Thyroid gland (tissue), 4 donors: ENCODE measurements around the gene CBLC.

Experiments
- POLR2A ChIP-seq, 2 donors: fragments of 450-650 bp; IDR thresholded peaks; one replicate each; pipeline ENCODE4 v1.6.1; 2017; ENCODE audit warnings: antibody characterized with exemption in 2 of 2, mild to moderate bottlenecking in 2 of 2, moderate library complexity in 1 of 2
- TF ChIP-seq, protein P1 (sequence below), 6 experiments: fragments of 200-600 bp in 3 of 6; fragments of 450-650 bp in 3 of 6; sonication (generic) in 3 of 6; IDR thresholded peaks; one replicate each; pipeline ENCODE4 v1.5.1; 2016 to 2019; ENCODE audit warnings: antibody characterized with exemption in 6 of 6, mild to moderate bottlenecking in 2 of 6, inconsistent platforms in 1 of 6, moderate library complexity in 1 of 6

DNA sequence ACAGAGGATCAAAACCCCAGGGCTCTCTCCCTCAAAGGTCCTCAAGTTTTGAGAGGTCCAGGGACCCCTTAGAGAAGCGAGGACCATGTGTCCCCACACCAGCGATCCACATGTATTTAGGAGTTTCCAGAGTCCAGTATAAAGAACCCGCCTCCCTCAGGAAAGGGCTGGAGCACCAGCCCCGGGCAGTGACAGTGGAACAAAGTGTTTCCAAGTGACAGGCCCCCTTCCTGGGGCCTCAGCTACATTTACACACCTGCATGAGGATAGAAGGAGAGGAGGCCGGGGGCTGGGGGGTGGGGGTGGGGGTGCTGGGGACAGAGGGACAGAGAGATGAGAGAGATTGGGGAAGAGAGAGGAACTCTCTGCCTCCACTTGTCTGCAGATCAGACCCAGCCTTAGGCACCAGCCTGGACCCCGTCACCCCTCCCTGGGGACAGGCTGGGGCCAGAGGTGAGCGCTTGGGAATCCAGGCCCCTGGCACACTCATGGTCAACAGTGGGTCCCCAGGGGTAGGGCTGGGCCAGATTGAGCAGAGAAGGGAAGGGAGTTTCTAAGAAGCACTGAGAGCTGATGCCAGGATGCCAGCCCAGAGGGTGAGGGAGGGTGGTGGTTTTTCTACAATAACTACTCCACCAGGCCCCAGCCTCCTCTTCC is 32.0 kb downstream of the CBLC start:
- TF ChIP-seq, protein P1, sequence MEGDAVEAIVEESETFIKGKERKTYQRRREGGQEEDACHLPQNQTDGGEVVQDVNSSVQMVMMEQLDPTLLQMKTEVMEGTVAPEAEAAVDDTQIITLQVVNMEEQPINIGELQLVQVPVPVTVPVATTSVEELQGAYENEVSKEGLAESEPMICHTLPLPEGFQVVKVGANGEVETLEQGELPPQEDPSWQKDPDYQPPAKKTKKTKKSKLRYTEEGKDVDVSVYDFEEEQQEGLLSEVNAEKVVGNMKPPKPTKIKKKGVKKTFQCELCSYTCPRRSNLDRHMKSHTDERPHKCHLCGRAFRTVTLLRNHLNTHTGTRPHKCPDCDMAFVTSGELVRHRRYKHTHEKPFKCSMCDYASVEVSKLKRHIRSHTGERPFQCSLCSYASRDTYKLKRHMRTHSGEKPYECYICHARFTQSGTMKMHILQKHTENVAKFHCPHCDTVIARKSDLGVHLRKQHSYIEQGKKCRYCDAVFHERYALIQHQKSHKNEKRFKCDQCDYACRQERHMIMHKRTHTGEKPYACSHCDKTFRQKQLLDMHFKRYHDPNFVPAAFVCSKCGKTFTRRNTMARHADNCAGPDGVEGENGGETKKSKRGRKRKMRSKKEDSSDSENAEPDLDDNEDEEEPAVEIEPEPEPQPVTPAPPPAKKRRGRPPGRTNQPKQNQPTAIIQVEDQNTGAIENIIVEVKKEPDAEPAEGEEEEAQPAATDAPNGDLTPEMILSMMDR (IDR thresholded peaks at IDR 0.05): no peak
- TF ChIP-seq POLR2A (IDR thresholded peaks at IDR 0.05): no peak
